Left ventricle myocardium inferior (tissue), 1 donor: ENCODE results near the gene SLC41A1. TPM values are rescaled to one million over a fixed set of nuclear protein-coding genes. Genes with fewer than 3 reads are reported as not detected.

Experiments used
- DNase-seq: peaks from one replicate; pipeline ENCODE4 v3.0.0-alpha.2; 2020
- H3K27ac ChIP-seq: fragments of 200-600 bp; replicated peaks from 2 replicates; pipeline ENCODE4 v1.8.0; 2021
- H3K27me3 ChIP-seq: fragments of 200-600 bp; 2 replicates; pipeline ENCODE4 v1.8.0; 2021; ENCODE audit warnings: low read depth
- H3K36me3 ChIP-seq: fragments of 200-600 bp; 2 replicates; pipeline ENCODE4 v1.8.0; 2021
- H3K4me1 ChIP-seq: fragments of 200-600 bp; 2 replicates; pipeline ENCODE4 v1.8.0; 2021
- H3K4me3 ChIP-seq: fragments of 200-600 bp; 2 replicates; pipeline ENCODE4 v1.8.0; 2021; ENCODE audit warnings: mild to moderate bottlenecking, moderate library complexity
- H3K9me3 ChIP-seq: fragments of 200-600 bp; replicated peaks from 2 replicates; pipeline ENCODE4 v1.8.0; 2021
- intact Hi-C: fragments of 100-400 bp; cut with micrococcal nuclease; formaldehyde crosslinking; loops from one replicate; pipeline ENCODE4 v1.11.0; 2022
- total RNA-seq: library from RNA; stranded (reverse); fragmentation: NEBNext Ultra II Directional; extraction: Animal tissue kit (Norgen Biotek cat#: 25700); gene quantifications from one replicate; pipeline ENCODE4 v1.2.1, GENCODE V29; 2021
- TF ChIP-seq, protein P1 (sequence below): fragments of 200-600 bp; IDR thresholded peaks from 2 replicates; pipeline ENCODE4 v1.8.0; 2021; ENCODE audit warnings: antibody characterized with exemption, mild to moderate bottlenecking, borderline replicate concordance
- donor health status: DM: no; HTN: yes; CAD: no; lungs with severe emphysema.

Gene SLC41A1
- total RNA-seq, 1 donor from 2014 or later: 486 TPM

DNA sequence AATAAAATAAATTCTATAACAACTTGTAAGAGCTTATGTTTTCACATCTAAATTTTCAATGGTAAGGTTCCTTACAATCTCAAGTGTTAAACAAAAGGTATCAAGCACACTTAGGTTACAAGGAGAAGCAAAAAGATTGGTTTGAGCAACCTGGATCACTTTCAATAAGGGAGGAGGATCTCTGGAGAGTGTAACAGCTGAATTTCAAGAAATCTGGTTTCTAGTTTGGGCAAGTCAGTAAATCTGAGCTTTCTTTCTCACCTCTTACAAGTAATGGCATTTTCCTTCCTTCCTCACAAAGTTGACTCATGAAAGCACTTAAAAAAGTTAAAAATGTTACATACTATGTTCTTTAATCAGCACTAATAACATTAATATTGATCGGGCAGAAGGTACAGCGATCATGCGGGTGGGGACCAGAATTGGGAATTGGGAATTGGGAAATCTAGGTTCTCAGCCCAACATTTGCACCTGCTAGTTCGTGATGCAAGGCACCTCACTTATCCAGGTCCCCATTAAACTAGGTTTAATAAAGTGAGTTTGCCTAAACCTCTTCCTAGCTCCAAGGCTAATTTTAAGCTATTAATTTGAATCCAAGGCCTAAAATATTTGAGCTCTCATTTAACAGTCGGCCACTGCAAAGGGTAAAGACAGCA lies 66.1 kb downstream of the SLC41A1 start:
- Histone ChIP-seq H3K4me3 (peak overlapping the region; percentile 82), H3K4me1 (peaks cover 71% of the 10 kb centered on the region), H3K27me3 (no peaks in the 10 kb centered on the region), H3K9me3 (no peaks in the 10 kb centered on the region), H3K36me3 (no peaks in the 10 kb centered on the region), H3K27ac (peak overlapping the region; percentile 7)
- intact Hi-C loops: no loop called here
- TF ChIP-seq, protein P1, sequence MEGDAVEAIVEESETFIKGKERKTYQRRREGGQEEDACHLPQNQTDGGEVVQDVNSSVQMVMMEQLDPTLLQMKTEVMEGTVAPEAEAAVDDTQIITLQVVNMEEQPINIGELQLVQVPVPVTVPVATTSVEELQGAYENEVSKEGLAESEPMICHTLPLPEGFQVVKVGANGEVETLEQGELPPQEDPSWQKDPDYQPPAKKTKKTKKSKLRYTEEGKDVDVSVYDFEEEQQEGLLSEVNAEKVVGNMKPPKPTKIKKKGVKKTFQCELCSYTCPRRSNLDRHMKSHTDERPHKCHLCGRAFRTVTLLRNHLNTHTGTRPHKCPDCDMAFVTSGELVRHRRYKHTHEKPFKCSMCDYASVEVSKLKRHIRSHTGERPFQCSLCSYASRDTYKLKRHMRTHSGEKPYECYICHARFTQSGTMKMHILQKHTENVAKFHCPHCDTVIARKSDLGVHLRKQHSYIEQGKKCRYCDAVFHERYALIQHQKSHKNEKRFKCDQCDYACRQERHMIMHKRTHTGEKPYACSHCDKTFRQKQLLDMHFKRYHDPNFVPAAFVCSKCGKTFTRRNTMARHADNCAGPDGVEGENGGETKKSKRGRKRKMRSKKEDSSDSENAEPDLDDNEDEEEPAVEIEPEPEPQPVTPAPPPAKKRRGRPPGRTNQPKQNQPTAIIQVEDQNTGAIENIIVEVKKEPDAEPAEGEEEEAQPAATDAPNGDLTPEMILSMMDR: no peak
- DNase-seq: no peak

DNA sequence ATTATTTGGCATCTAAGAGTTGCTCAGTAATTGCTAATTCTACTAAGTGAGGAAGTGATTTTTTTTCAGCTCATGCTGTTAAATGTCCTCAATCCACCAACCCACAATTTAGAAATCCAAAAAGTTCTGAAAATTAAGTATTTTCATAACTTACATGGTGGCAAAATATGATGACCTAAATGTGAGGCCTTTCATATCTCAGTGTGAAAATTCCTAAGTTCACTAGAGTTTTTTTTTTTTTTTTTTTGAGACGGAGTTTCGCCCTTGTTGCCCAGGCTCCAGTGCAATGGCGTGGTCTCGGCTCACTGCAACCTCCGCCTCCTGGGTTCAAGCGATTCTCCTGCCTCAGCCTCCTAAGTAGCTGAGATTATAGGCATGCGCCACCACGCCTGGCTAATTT lies 68.6 kb downstream of the SLC41A1 start:
- intact Hi-C loops: no loop called here

DNA sequence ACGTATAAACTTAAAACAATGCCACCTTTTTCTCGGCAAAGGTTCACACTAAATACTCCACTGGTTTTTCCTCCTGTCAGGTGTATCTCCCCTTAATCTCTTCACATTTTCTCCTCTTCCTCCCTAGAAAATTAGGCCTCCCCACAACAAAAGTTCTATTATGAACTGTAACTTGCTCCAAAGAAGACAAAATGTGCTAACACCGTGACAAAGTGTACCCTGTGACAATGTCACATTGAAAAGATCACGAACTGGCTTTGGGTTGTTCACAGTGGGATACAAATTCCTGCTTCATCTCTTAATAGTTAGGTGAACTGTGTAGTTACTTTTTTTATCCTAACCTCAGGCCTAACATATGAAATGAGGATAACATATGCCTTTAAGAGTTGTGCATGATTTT lies 69.0 kb downstream of the SLC41A1 start:
- TF ChIP-seq, protein P1: no peak
- H3K27me3 ChIP-seq: no peaks in the 10 kb centered on the region
- no peaks in the 10 kb centered on the region for H3K9me3 ChIP-seq
- peaks cover 84% of the 10 kb centered on the region for H3K4me1 ChIP-seq
- H3K4me3 ChIP-seq: no peak overlapping the region
- intact Hi-C loops: no loop called here
- H3K27ac ChIP-seq: peak overlapping the region; percentile 59
- no peak for DNase-seq
- H3K36me3 ChIP-seq: peaks cover 5% of the 10 kb centered on the region

More for the DNA sequence above, 68.6 kb downstream of the SLC41A1 start:
- Histone ChIP-seq H3K4me1 (peaks cover 81% of the 10 kb centered on the region), H3K36me3 (peaks cover 5% of the 10 kb centered on the region), H3K9me3 (no peaks in the 10 kb centered on the region), H3K27me3 (no peaks in the 10 kb centered on the region), H3K27ac (peak overlapping the region; percentile 59), H3K4me3 (no peak overlapping the region)
- DNase-seq: no peak
- TF ChIP-seq, protein P1: no peak

DNA sequence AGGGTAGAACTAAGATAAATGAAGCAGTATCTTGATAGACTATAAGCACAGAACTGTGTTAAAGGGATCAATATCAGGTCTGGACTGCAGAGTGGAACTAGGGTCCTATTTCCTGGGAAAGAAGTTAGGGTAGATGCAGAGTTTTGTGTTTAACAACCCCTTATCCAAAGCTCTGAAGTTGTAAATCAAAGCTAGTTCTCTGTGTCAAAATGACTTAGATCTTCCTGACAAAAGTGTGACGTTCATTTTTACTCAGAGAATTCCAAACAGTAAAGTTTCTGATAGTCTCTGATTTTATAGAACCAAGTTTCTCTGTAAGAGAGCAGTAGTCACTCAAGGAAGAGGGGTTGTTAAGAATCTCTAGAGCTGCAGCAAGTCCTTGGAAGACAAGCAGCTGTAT lies 71.3 kb downstream of the SLC41A1 start:
- peaks cover 88% of the 10 kb centered on the region for H3K4me1 ChIP-seq
- intact Hi-C loops: no loop called here

DNA sequence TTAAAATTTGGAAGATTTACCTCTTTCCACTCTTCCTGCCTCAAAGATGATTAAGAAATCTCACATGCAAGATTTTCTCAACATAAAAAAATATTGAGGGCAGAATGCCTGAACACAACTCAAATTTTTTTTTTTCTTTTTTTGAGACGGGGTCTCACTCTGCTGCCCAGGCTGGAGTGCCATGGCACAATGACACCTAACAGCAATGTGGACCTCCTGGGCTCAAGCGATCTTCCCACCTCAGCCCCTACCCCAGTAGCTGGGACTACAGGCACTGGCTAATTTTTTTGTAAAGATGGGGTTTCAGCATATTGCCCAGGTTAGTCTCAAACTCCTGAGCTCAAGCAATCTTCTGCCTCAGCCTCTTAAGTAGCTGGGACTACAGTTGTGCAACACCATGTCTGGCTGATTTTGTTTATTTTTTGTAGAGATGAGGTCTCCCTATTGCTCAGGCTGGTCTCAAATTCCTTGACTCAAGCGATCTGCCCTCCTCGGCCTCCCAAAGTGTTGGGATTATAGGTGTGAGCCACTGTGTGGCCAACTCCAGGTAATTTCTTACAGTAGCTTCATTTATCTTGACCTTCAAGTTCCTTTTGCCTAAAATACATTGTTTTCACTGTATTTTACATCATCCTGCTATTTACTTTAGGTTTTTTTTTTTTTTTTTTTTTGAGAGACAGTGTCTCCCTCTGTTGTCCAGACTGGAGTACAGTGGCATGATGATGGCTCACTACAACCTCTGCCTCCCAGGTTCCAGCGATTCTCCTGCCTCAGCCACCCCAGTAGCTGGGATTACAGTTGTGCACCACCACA lies 73.4 kb downstream of the SLC41A1 start:
- DNase-seq: no peak
- H3K27ac ChIP-seq: no peak overlapping the region
- H3K4me3 ChIP-seq: no peak overlapping the region
- intact Hi-C loops: no loop called here
- peaks cover 72% of the 10 kb centered on the region for H3K4me1 ChIP-seq
- H3K27me3 ChIP-seq: no peaks in the 10 kb centered on the region
- TF ChIP-seq, protein P1: no peak
- no peaks in the 10 kb centered on the region for H3K9me3 ChIP-seq
- peaks cover 9% of the 10 kb centered on the region for H3K36me3 ChIP-seq

More for the DNA sequence above, 71.3 kb downstream of the SLC41A1 start:
- Histone ChIP-seq H3K27ac (peak overlapping the region; percentile 22), H3K4me3 (no peak overlapping the region), H3K27me3 (no peaks in the 10 kb centered on the region), H3K9me3 (no peaks in the 10 kb centered on the region), H3K36me3 (peaks cover 5% of the 10 kb centered on the region)
- DNase-seq: no peak
- TF ChIP-seq, protein P1: no peak

Other genes starting within 250 kb of the SLC41A1 start
- gene ELK4, start 181.2 kb downstream of the SLC41A1 start, total RNA-seq: 36.3 TPM
- 5.2 TPM for gene SLC45A3, start 132.7 kb downstream of the SLC41A1 start, total RNA-seq
- gene NUCKS1, start 63.0 kb downstream of the SLC41A1 start, total RNA-seq: 217 TPM
- 13.7 TPM for gene RAB29, start 37.7 kb downstream of the SLC41A1 start, total RNA-seq
- gene PM20D1, start 36.9 kb upstream of the SLC41A1 start, total RNA-seq: 1.7 TPM
- 35.2 TPM for gene SLC26A9, start 130.3 kb upstream of the SLC41A1 start, total RNA-seq
- 1.4 TPM for gene RAB7B, start 190.2 kb upstream of the SLC41A1 start, total RNA-seq
- not detected for gene CTSE, start 210.7 kb upstream of the SLC41A1 start, total RNA-seq
- gene RHEX, start 240.0 kb upstream of the SLC41A1 start, total RNA-seq: 0.44 TPM